Measurements from ENCODE around the gene ZSWIM8.
A peak's percentile ranks its signal among the peaks of the same experiment; 100 is the strongest.

Gene ZSWIM8

GRCh38 chr10:73772281-73773151 lies 12.9 kb upstream of the ZSWIM8 start:
- DNase-seq (ENCODE audit: low spot score) (peak; percentile 87), ATAC-seq (ENCODE audit: low read depth) (peak; percentile 63)
- peaks cover 10% of the 10 kb centered on the region for H3K4me1 ChIP-seq (ENCODE audit: insufficient read depth, poor library complexity, severe bottlenecking)
- no peak for TF ChIP-seq CTCF (IDR thresholded peaks at IDR 0.05; ENCODE audit: poor library complexity, severe bottlenecking)
- no peaks in the 10 kb centered on the region for H3K9me3 ChIP-seq (ENCODE audit: severe bottlenecking)
- peak overlapping the region; percentile 90 for H3K27ac ChIP-seq (ENCODE audit: poor library complexity, severe bottlenecking)
- peaks cover 73% of the 10 kb centered on the region for H3K36me3 ChIP-seq (ENCODE audit: low read depth)
- no peaks in the 10 kb centered on the region for H3K27me3 ChIP-seq (ENCODE audit: insufficient read depth, poor library complexity, severe bottlenecking)
- H3K4me3 ChIP-seq (ENCODE audit: severe bottlenecking), result peak overlapping the region; percentile 52

GRCh38 chr10:73773152-73773879 lies 12.1 kb upstream of the ZSWIM8 start:
- H3K36me3 ChIP-seq (ENCODE audit: low read depth), result peaks cover 70% of the 10 kb centered on the region
- H3K4me1 ChIP-seq (ENCODE audit: insufficient read depth, poor library complexity, severe bottlenecking), result peaks cover 10% of the 10 kb centered on the region
- no peaks in the 10 kb centered on the region for H3K9me3 ChIP-seq (ENCODE audit: severe bottlenecking)
- no peak for TF ChIP-seq CTCF (IDR thresholded peaks at IDR 0.05; ENCODE audit: poor library complexity, severe bottlenecking)
- DNase-seq (ENCODE audit: low spot score) (no peak), ATAC-seq (ENCODE audit: low read depth) (peak; percentile 0; the same call in 1 of the 3 replicates)
- H3K27me3 ChIP-seq (ENCODE audit: insufficient read depth, poor library complexity, severe bottlenecking), result no peaks in the 10 kb centered on the region
- peak overlapping the region; percentile 90 for H3K27ac ChIP-seq (ENCODE audit: poor library complexity, severe bottlenecking)
- H3K4me3 ChIP-seq (ENCODE audit: severe bottlenecking), result peak overlapping the region; percentile 52

GRCh38 chr10:73774637-73775036 lies 10.8 kb upstream of the ZSWIM8 start:
- TF ChIP-seq CTCF (IDR thresholded peaks at IDR 0.05; ENCODE audit: poor library complexity, severe bottlenecking), result peak; percentile 27
- no peak for DNase-seq (ENCODE audit: low spot score)
- H3K4me1 ChIP-seq (ENCODE audit: insufficient read depth, poor library complexity, severe bottlenecking), result peaks cover 10% of the 10 kb centered on the region
- H3K4me3 ChIP-seq (ENCODE audit: severe bottlenecking), result peak overlapping the region; percentile 52
- peak overlapping the region; percentile 90 for H3K27ac ChIP-seq (ENCODE audit: poor library complexity, severe bottlenecking)
- peaks cover 72% of the 10 kb centered on the region for H3K36me3 ChIP-seq (ENCODE audit: low read depth)
- no peaks in the 10 kb centered on the region for H3K27me3 ChIP-seq (ENCODE audit: insufficient read depth, poor library complexity, severe bottlenecking)
- ATAC-seq (ENCODE audit: low read depth), result 0 out of 3 replicates have a peak, but pooled peaks have one; percentile 10
- no peaks in the 10 kb centered on the region for H3K9me3 ChIP-seq (ENCODE audit: severe bottlenecking)

GRCh38 chr10:73779018-73779417 lies 6.4 kb upstream of the ZSWIM8 start:
- no peak overlapping the region for H3K27ac ChIP-seq (ENCODE audit: poor library complexity, severe bottlenecking)
- ATAC-seq (ENCODE audit: low read depth) (no peak), DNase-seq (ENCODE audit: low spot score) (no peak)
- H3K27me3 ChIP-seq (ENCODE audit: insufficient read depth, poor library complexity, severe bottlenecking), result no peaks in the 10 kb centered on the region
- H3K36me3 ChIP-seq (ENCODE audit: low read depth), result peaks cover 70% of the 10 kb centered on the region
- H3K4me3 ChIP-seq (ENCODE audit: severe bottlenecking), result no peak overlapping the region
- TF ChIP-seq CTCF (IDR thresholded peaks at IDR 0.05; ENCODE audit: poor library complexity, severe bottlenecking), result no peak
- H3K9me3 ChIP-seq (ENCODE audit: severe bottlenecking), result no peaks in the 10 kb centered on the region
- H3K4me1 ChIP-seq (ENCODE audit: insufficient read depth, poor library complexity, severe bottlenecking), result peaks cover 11% of the 10 kb centered on the region
